A673 (cell line): ENCODE results near the gene POMT2.

ENCODE experiments used
- CTCF ChIP-seq: fragments of 300-800, 200-600 bp; sonication (generic); conservative IDR thresholded peaks from 2 replicates; pipeline ENCODE4 v1.5.1; 2017; ENCODE audit warnings: low read depth, mild to moderate bottlenecking, antibody characterized with exemption, low read length, moderate library complexity, mixed read lengths
- EZH2 ChIP-seq: fragments of 200-600 bp; sonication (generic); IDR thresholded peaks from 2 replicates; pipeline ENCODE4 v1.6.1; 2017; ENCODE audit warnings: borderline replicate concordance, low read depth, mild to moderate bottlenecking, mixed read lengths, antibody characterized with exemption, low read length; ENCODE audit not compliant: poor library complexity, severe bottlenecking

DNA sequence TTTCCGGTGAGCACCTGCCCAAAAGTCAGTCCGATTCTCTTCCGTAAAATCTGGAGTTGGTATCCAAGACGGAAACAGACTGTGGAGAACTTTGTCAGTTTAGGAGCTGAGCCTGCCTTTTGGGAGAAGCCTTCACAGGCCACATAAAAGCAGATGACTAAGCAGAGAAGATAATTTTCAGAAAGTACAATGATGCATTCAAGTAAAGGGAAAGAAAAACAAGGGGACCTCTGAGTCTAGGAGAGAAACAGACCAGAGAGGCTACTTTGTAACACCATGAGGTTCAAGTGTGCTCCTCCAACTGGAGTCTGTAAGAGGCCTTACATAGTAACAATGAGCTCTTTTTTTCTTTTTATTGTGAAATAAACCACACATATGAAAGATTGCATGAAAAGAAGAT, 35.1 kb upstream of the POMT2 start:
- TF ChIP-seq CTCF, result no peak
- TF ChIP-seq EZH2, result no peak
